ENCODE results near the gene CMTM3. TPM values are rescaled to one million over a fixed set of nuclear protein-coding genes. Genes with fewer than 3 reads are reported as not detected.

The CMTM3 gene
- total and polyA plus RNA-seq, 2 experiments from 2014 or later = 16.4 to 16.6 TPM

DNA sequence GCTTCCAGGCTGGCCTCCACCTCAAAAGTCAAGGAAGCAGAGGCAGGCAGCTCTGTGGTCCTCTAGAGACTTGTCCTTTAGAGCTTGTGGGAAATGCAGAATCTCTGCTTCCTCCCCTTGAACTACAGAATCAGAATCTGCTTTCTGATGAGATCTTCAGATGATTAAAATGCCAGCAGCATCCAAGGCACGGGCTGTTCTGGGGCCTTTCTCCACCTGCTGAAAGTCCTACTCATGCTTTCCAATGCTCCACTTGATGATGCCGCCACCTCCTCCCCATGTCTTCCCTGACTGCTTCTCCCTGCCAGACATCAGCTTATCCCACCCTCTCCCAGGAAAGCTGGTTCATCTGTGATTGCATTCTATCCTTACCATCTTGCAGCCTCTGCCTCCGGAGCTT lies 33.3 kb downstream of the CMTM3 start (continued):
- TF ChIP-seq ZNF462 (CRISPR knock-in tag; IDR thresholded peaks at IDR 0.05) (no peak), JUNB (IDR thresholded peaks at IDR 0.05; ENCODE audit: unreplicated experiment) (no peak), REST (IDR thresholded peaks at IDR 0.05; ENCODE audit: unreplicated experiment) (no peak), ZNF331 (CRISPR knock-in tag; IDR thresholded peaks at IDR 0.05; ENCODE audit: low read depth) (no peak), POLR2AphosphoS5 (IDR thresholded peaks at IDR 0.05; ENCODE audit: low read depth) (no peak), EZH2 (IDR thresholded peaks at IDR 0.05; ENCODE audit: low read depth, unreplicated experiment) (no peak), NANOG (IDR thresholded peaks at IDR 0.05; ENCODE audit: borderline replicate concordance) (no peak), STAT1 (IDR thresholded peaks at IDR 0.05; ENCODE audit: unreplicated experiment) (no peak), EZH2phosphoT487 (IDR thresholded peaks at IDR 0.05; ENCODE audit: unreplicated experiment) (no peak), ZNF114 (CRISPR knock-in tag; IDR thresholded peaks at IDR 0.05) (no peak)

Data from GM23338 (cell line).